ENCODE measurements around the gene CABLES1.

DNA sequence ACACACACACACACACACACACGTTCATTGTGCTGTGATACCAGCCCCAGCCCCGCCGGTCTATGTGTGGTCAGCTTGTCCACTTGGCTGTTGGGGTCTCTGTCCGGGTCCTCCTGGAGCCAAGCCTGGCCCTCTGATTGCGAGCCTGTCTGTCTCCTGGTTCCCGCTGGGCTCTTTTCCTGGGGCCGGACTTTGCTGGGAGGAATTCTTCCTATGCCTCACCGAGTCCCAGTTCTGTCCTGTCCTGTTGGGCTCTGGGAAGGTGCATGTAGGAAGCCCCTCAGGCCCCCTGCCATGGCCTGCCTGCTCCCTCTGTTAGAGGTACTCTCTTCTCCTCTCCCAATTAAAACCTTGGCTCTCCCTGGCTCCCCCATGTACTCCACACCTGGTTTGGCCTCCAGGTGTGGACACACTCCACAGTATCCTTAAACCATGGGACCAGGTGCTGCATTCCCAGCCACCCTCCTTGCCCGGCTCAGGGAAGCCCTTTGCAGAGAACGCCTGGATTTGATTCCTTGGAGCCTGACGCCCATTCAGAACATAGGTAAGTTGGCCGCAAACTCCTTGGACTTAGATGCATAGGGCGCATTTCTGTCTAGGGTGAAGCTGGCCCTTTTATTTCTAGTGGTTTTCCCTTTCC lies 42.3 kb downstream of the CABLES1 start:
- TF ChIP-seq, protein P1, sequence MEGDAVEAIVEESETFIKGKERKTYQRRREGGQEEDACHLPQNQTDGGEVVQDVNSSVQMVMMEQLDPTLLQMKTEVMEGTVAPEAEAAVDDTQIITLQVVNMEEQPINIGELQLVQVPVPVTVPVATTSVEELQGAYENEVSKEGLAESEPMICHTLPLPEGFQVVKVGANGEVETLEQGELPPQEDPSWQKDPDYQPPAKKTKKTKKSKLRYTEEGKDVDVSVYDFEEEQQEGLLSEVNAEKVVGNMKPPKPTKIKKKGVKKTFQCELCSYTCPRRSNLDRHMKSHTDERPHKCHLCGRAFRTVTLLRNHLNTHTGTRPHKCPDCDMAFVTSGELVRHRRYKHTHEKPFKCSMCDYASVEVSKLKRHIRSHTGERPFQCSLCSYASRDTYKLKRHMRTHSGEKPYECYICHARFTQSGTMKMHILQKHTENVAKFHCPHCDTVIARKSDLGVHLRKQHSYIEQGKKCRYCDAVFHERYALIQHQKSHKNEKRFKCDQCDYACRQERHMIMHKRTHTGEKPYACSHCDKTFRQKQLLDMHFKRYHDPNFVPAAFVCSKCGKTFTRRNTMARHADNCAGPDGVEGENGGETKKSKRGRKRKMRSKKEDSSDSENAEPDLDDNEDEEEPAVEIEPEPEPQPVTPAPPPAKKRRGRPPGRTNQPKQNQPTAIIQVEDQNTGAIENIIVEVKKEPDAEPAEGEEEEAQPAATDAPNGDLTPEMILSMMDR (IDR thresholded peaks at IDR 0.05): no peak
- TF ChIP-seq POLR2A (IDR thresholded peaks at IDR 0.05): no peak

Measured in testis (tissue), 2 donors.